HG02884 (cell line): Measurements from ENCODE around the gene TNFSF11.

Experiments used
- ATAC-seq: cut with Tn5 transposase; IDR thresholded peaks from one replicate; pipeline ENCODE4 v1.9.1; 2021; ENCODE audit warnings: mild to moderate bottlenecking, moderate library complexity; ENCODE audit not compliant: unreplicated experiment

The TNFSF11 gene

DNA sequence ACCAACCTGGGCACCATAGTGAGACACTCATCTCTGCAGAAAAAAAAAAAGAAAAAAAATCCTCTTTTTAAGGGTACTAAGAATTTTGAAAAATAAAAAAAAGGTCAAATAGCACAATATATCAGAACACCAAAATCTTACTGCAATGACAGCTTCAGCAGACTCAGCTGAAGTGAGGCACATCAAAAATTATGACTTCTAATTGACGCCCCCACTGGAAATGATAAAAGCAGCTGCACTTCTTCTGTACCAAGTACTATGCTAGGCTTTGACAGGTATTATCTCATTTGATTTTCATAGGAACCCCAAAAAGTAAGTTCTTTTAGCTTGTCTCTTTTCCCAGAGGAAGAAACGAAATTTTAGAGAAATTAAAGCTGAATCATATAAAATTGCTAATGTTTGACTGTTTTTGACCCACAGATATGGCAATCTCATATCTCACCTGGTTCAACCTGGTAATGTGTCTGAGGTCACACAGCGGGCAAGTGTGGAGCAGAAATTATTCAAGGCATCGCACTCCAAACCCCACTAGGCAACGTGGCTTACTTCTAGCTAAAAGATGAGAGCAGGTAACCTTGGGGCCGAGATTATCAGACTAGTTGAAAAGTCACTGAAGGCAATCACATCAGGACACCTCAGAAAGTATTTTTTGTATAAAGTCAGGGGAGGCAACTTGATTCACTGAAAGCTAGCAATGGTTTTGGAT lies 78.1 kb downstream of the TNFSF11 start:
- ATAC-seq: no peak

DNA sequence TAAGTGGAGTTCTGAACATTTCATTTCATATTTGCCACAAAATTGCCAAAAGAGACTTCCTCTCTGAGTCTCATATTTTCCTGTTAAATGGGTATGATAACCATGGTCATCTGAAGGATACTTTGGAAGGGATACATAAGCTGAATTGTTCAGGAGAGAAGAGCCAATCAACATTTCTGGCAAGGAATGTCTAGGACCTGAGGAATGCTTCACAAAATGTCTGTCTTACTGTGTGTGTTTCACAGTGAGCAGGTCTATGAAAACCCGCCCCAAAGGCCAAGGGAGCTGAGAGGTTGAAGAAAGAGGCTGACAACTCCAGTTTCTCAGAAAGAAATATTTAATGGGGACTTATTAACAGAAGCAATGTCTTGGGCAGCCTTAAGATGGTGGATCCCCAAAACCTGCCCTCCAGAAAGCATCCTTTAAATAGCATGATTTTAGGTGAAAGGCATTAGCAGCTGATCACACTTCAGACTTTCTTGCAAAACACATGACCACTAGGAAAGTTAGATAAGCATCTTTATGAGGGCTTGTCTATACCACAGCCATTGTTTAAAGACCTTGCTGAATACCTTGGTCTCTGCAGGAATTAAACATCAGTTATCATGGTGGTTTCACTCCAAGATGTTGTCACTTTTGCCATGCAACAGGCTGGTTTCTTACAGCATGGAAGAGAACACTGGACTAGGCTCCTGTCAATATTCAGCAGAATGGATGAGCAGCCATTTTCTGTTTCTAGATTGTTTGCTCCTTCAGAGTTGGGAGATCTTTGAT lies 78.9 kb downstream of the TNFSF11 start:
- no peak for ATAC-seq

GRCh38 chr13:42653679-42654078 lies 79.7 kb downstream of the TNFSF11 start:
- ATAC-seq: no peak

DNA sequence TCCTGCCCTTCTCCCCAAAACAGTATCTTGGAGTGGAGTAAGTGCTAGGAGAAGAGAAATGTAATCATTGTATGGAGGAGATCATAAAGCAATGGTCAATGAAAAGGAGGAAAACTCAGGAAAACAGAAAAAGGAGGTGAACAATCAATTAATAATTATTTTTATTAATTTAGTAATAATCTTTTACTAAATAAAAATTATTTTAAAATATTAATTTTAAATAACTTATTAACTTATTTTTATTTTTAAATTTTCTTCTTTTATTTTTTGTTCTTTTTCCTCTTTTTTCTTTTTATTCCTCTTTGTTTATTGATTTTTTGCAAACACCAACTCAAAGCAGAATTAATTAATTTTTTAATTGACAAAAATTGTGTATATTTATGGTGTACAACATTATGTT lies 80.3 kb downstream of the TNFSF11 start:
- no peak for ATAC-seq

DNA sequence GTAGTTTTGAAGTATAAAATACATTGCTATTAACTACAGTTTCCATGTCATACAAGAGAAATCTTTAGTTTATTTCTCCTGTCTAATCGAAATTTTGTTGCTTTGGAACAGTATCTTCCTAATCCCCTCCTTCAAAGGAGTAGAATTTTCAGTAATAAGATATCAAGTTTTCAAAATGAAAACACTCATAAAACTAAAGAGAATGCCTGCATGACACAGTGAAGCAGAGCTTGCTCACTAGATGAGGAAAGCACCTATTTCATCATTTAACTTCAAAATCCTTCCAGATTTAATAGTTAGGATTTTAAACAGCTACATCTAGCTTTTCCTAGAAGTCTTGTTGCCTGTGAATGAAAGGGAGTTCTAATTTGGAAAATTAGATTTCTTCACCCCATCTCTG lies 80.8 kb downstream of the TNFSF11 start:
- ATAC-seq: no peak

GRCh38 chr13:42656161-42656560 lies 82.2 kb downstream of the TNFSF11 start:
- ATAC-seq: no peak

DNA sequence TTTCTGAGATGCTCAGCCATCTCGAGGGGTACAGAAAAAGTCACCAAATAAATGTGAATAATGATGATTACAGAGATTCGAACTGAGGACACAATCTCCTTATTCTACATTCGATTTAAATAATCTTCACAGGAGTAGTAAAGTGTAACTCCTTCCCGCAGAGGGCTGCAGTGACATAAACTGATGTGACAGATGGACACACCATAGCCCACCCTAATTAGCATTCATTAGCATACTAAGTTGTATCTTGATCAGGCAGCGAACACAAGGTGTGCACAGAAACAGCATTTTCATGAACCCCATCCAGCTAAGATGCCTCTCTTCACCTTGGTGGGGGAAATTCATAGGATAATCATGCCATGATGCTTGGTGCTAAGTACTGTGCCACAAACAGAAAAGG lies 83.0 kb downstream of the TNFSF11 start:
- ATAC-seq: no peak
